Hepatocyte (in vitro differentiated cells): ENCODE results near the gene GARIN5B.

Experiments
- CTCF ChIP-seq: fragments of 200-600 bp; sonication (generic); IDR thresholded peaks from 2 replicates; pipeline ENCODE4 v1.5.1; 2016; ENCODE audit warnings: antibody characterized with exemption, mild to moderate bottlenecking; ENCODE audit not compliant: poor library complexity
- EZH2 ChIP-seq: fragments of 200-600 bp; sonication (generic); IDR thresholded peaks from 2 replicates; pipeline ENCODE4 v1.6.1; 2016; ENCODE audit warnings: antibody characterized with exemption, mild to moderate bottlenecking, borderline replicate concordance
- EZH2phosphoT487 ChIP-seq: fragments of 200-600 bp; sonication (generic); IDR thresholded peaks from one replicate; pipeline ENCODE4 v1.6.1; 2018; ENCODE audit warnings: antibody characterized with exemption, mild to moderate bottlenecking, low read depth, moderate library complexity; ENCODE audit not compliant: unreplicated experiment, severe bottlenecking

- TF ChIP-seq CTCF: no peak
- no peak for TF ChIP-seq EZH2phosphoT487
- no peak for TF ChIP-seq EZH2
Measured at GRCh38 chr19:55369653-55370304, 6.7 kb upstream of the GARIN5B start.
